ENCODE data around the gene FAM118A.
"Not testable (repeated sequence)": the region's sequence is repeated elsewhere in the genome, so short reads cannot be mapped to it uniquely, and the experiment has no call there.

Gene FAM118A

DNA sequence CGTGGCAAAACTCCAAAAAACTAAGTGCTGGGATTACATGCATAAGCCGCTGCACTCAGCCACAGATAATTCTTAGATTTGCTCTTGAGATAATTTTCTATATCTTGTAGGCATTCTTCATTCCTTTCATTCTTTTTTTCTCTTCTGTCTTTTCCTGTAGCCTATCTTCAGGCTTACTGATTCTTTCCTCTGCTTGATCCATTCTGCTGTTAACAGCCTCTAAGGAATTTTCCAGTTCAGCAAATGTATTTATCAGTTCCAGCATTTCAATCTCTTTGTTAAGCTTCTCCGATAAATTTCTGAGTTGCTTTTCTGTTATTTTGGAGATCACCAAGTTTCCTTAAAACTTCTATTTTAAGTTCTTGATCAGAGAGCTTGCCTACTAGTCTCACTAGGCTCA lies 57.0 kb downstream of the FAM118A start:
- no peak overlapping the region for H3K9ac ChIP-seq (ENCODE audit: low read depth, low read length)
- no peaks in the 10 kb centered on the region for H3K36me3 ChIP-seq (ENCODE audit: insufficient read depth, low read length)
- no peak for TF ChIP-seq EZH2 (IDR thresholded peaks at IDR 0.05; ENCODE audit: borderline replicate concordance, low read depth, low read length, severe bottlenecking)
- TF ChIP-seq, protein P1, sequence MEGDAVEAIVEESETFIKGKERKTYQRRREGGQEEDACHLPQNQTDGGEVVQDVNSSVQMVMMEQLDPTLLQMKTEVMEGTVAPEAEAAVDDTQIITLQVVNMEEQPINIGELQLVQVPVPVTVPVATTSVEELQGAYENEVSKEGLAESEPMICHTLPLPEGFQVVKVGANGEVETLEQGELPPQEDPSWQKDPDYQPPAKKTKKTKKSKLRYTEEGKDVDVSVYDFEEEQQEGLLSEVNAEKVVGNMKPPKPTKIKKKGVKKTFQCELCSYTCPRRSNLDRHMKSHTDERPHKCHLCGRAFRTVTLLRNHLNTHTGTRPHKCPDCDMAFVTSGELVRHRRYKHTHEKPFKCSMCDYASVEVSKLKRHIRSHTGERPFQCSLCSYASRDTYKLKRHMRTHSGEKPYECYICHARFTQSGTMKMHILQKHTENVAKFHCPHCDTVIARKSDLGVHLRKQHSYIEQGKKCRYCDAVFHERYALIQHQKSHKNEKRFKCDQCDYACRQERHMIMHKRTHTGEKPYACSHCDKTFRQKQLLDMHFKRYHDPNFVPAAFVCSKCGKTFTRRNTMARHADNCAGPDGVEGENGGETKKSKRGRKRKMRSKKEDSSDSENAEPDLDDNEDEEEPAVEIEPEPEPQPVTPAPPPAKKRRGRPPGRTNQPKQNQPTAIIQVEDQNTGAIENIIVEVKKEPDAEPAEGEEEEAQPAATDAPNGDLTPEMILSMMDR (IDR thresholded peaks at IDR 0.05; ENCODE audit: borderline replicate concordance, extremely low read depth, low read length, poor library complexity, severe bottlenecking), result no peak
- H3K4me1 ChIP-seq (ENCODE audit: insufficient read depth, low read length), result no peaks in the 10 kb centered on the region
- no peak overlapping the region for H3K4me3 ChIP-seq (ENCODE audit: low read depth in 1 of 2, low read length in 2 of 2)
- H3K4me2 ChIP-seq (ENCODE audit: insufficient read depth, low read length), result no peak overlapping the region
- H3K27me3 ChIP-seq (ENCODE audit: insufficient read depth, low read length, poor library complexity), result peaks cover 11% of the 10 kb centered on the region
- ATAC-seq (ENCODE audit: insufficient read depth, low read depth) (no peak), DNase-seq (no peak)
- H3K27ac ChIP-seq (ENCODE audit: low read length), result no peak overlapping the region
- no peaks in the 10 kb centered on the region for H3K9me3 ChIP-seq (ENCODE audit: insufficient read depth, low read length, severe bottlenecking)
- H2AFZ ChIP-seq (ENCODE audit: low read depth, low read length), result no peak overlapping the region
- H3K79me2 ChIP-seq (ENCODE audit: insufficient read depth, low read length), result no peaks in the 10 kb centered on the region
- H4K20me1 ChIP-seq (ENCODE audit: insufficient read depth, low read length), result no peaks in the 10 kb centered on the region

DNA sequence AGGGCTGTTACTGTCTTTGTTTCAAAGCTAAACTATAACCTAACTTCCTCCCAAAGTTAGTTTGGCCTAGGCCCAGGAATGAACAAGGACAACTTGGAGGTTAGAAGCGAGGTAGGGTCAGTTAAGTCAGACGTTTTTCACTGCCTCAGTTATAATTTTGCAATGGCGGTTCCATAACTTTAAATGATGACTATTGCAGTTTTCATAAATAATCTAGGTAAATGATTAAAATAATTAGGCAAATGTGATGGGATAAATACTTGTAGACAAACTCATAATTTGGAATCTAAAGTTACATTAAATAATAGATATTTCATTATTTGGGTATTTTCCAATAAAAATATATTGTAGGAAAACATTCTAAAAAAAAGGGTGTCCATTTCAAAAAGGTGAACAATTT lies 63.9 kb downstream of the FAM118A start:
- not testable (repeated sequence) for H3K4me1 ChIP-seq (ENCODE audit: insufficient read depth, low read length); H3K27me3 ChIP-seq (ENCODE audit: insufficient read depth, low read length, poor library complexity); H3K4me3 ChIP-seq (ENCODE audit: low read depth in 1 of 2, low read length in 2 of 2); H3K9me3 ChIP-seq (ENCODE audit: insufficient read depth, low read length, severe bottlenecking); H3K9ac ChIP-seq (ENCODE audit: low read depth, low read length); H3K36me3 ChIP-seq (ENCODE audit: insufficient read depth, low read length); H2AFZ ChIP-seq (ENCODE audit: low read depth, low read length); DNase-seq; H3K4me2 ChIP-seq (ENCODE audit: insufficient read depth, low read length); H3K27ac ChIP-seq (ENCODE audit: low read length); H4K20me1 ChIP-seq (ENCODE audit: insufficient read depth, low read length); H3K79me2 ChIP-seq (ENCODE audit: insufficient read depth, low read length); ATAC-seq (ENCODE audit: insufficient read depth, low read depth)

DNA sequence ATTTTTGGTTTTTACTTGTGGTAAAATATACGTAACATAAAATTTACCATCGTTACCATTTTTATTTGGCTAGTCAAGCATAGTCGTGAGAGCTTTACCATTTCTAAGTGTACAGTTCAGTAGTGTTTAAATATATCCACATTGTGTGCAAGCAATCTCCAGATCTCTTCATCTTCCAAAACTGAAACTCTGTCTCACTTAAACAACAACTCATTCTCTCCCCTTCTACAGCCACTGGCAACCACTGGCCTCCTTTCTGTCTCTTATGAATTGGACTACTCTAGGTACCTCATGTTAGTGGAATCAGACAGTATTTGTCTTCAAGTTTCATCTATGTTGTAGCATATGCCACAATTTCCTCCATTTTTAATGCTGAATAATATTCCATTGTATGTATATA lies 66.3 kb downstream of the FAM118A start:
- Histone ChIP-seq H3K9ac (ENCODE audit: low read depth, low read length) (no peak overlapping the region), H3K27me3 (ENCODE audit: insufficient read depth, low read length, poor library complexity) (no peaks in the 10 kb centered on the region), H3K79me2 (ENCODE audit: insufficient read depth, low read length) (no peaks in the 10 kb centered on the region), H3K4me2 (ENCODE audit: insufficient read depth, low read length) (no peak overlapping the region), H2AFZ (ENCODE audit: low read depth, low read length) (no peak overlapping the region), H3K27ac (ENCODE audit: low read length) (no peak overlapping the region), H3K4me3 (ENCODE audit: low read depth in 1 of 2, low read length in 2 of 2) (no peak overlapping the region), H3K36me3 (ENCODE audit: insufficient read depth, low read length) (no peaks in the 10 kb centered on the region), H3K4me1 (ENCODE audit: insufficient read depth, low read length) (no peaks in the 10 kb centered on the region), H4K20me1 (ENCODE audit: insufficient read depth, low read length) (no peaks in the 10 kb centered on the region), H3K9me3 (ENCODE audit: insufficient read depth, low read length, severe bottlenecking) (no peaks in the 10 kb centered on the region)
- ATAC-seq (ENCODE audit: insufficient read depth, low read depth) (no peak), DNase-seq (no peak)
- TF ChIP-seq, protein P1 (IDR thresholded peaks at IDR 0.05; ENCODE audit: borderline replicate concordance, extremely low read depth, low read length, poor library complexity, severe bottlenecking), result no peak
- no peak for TF ChIP-seq EZH2 (IDR thresholded peaks at IDR 0.05; ENCODE audit: borderline replicate concordance, low read depth, low read length, severe bottlenecking)

DNA sequence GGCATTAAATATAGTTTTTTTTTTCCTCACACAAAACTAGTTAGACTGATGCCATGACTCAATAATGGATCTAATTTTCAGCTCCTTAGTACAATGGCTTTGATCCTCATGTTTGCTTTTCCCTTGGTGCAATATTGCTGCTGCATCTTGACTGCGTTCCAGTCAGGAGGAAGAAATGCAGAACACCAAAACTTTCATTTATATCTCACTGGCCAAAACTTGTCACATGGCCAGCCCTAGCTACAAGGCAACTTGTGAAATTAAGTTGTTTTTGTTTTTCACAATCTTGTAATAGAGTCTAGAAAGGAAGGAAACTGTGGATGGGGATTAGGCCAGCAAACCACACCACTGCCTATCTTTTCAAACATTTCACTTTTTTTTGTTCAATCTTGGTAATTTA lies 67.0 kb downstream of the FAM118A start:
- H2AFZ ChIP-seq (ENCODE audit: low read depth, low read length), result no peak overlapping the region
- TF ChIP-seq, protein P1 (IDR thresholded peaks at IDR 0.05; ENCODE audit: borderline replicate concordance, extremely low read depth, low read length, poor library complexity, severe bottlenecking), result no peak
- TF ChIP-seq EZH2 (IDR thresholded peaks at IDR 0.05; ENCODE audit: borderline replicate concordance, low read depth, low read length, severe bottlenecking), result no peak
- H3K79me2 ChIP-seq (ENCODE audit: insufficient read depth, low read length), result no peaks in the 10 kb centered on the region
- H3K4me2 ChIP-seq (ENCODE audit: insufficient read depth, low read length), result no peak overlapping the region
- no peak overlapping the region for H3K27ac ChIP-seq (ENCODE audit: low read length)
- no peak overlapping the region for H3K9ac ChIP-seq (ENCODE audit: low read depth, low read length)
- H3K36me3 ChIP-seq (ENCODE audit: insufficient read depth, low read length), result no peaks in the 10 kb centered on the region
- no peak for ATAC-seq (ENCODE audit: insufficient read depth, low read depth)
- no peaks in the 10 kb centered on the region for H4K20me1 ChIP-seq (ENCODE audit: insufficient read depth, low read length)
- no peaks in the 10 kb centered on the region for H3K9me3 ChIP-seq (ENCODE audit: insufficient read depth, low read length, severe bottlenecking)
- no peaks in the 10 kb centered on the region for H3K27me3 ChIP-seq (ENCODE audit: insufficient read depth, low read length, poor library complexity)
- no peaks in the 10 kb centered on the region for H3K4me1 ChIP-seq (ENCODE audit: insufficient read depth, low read length)
- H3K4me3 ChIP-seq (ENCODE audit: low read depth in 1 of 2, low read length in 2 of 2), result no peak overlapping the region
- no peak for DNase-seq

Data from DND-41 (cell line).